ENCODE results near the gene PIP5KL1.

PIP5KL1 gene

GRCh38 chr9:127915325-127915752, 15.2 kb downstream of the PIP5KL1 start:
- H3K4me3 ChIP-seq (ENCODE audit: low read length), result no peak overlapping the region
- H3K4me2 ChIP-seq (ENCODE audit: low read length), result peak overlapping the region; percentile 100
- no peaks in the 10 kb centered on the region for H3K27me3 ChIP-seq (ENCODE audit: control insufficient read depth, insufficient read depth, low read length)
- H3K4me1 ChIP-seq (ENCODE audit: control insufficient read depth, insufficient read depth, low read length), result peaks cover 51% of the 10 kb centered on the region
- no peak overlapping the region for H3K9ac ChIP-seq (ENCODE audit: low read depth, low read length)
- H3K9me3 ChIP-seq (replicated peaks; ENCODE audit: low read length), result no peaks in the 10 kb centered on the region
- H3K36me3 ChIP-seq (ENCODE audit: insufficient read depth, low read length), result peaks cover 17% of the 10 kb centered on the region

GRCh38 chr9:127913682-127914081, 16.9 kb downstream of the PIP5KL1 start:
- Histone ChIP-seq H3K9me3 (replicated peaks; ENCODE audit: low read length) (no peaks in the 10 kb centered on the region), H3K4me2 (ENCODE audit: low read length) (no peak overlapping the region), H3K36me3 (ENCODE audit: insufficient read depth, low read length) (peaks cover 24% of the 10 kb centered on the region), H3K4me1 (ENCODE audit: control insufficient read depth, insufficient read depth, low read length) (peaks cover 35% of the 10 kb centered on the region), H3K9ac (ENCODE audit: low read depth, low read length) (no peak overlapping the region), H3K4me3 (ENCODE audit: low read length) (no peak overlapping the region), H3K27me3 (ENCODE audit: control insufficient read depth, insufficient read depth, low read length) (no peaks in the 10 kb centered on the region)

- peaks cover 27% of the 10 kb centered on the region for H3K4me1 ChIP-seq (ENCODE audit: control insufficient read depth, insufficient read depth, low read length)
- no peaks in the 10 kb centered on the region for H3K9me3 ChIP-seq (replicated peaks; ENCODE audit: low read length)
- no peak overlapping the region for H3K4me3 ChIP-seq (ENCODE audit: low read length)
- H3K36me3 ChIP-seq (ENCODE audit: insufficient read depth, low read length), result peaks cover 24% of the 10 kb centered on the region
- no peak overlapping the region for H3K9ac ChIP-seq (ENCODE audit: low read depth, low read length)
- no peak overlapping the region for H3K4me2 ChIP-seq (ENCODE audit: low read length)
- no peaks in the 10 kb centered on the region for H3K27me3 ChIP-seq (ENCODE audit: control insufficient read depth, insufficient read depth, low read length)
These were observed 17.7 kb downstream of the PIP5KL1 start for GRCh38 chr9:127912882-127913281.

GRCh38 chr9:127912296-127912695, 18.3 kb downstream of the PIP5KL1 start:
- Histone ChIP-seq H3K36me3 (ENCODE audit: insufficient read depth, low read length) (peaks cover 24% of the 10 kb centered on the region), H3K4me1 (ENCODE audit: control insufficient read depth, insufficient read depth, low read length) (peaks cover 23% of the 10 kb centered on the region), H3K9ac (ENCODE audit: low read depth, low read length) (no peak overlapping the region), H3K4me2 (ENCODE audit: low read length) (no peak overlapping the region), H3K27me3 (ENCODE audit: control insufficient read depth, insufficient read depth, low read length) (no peaks in the 10 kb centered on the region), H3K9me3 (replicated peaks; ENCODE audit: low read length) (no peaks in the 10 kb centered on the region), H3K4me3 (ENCODE audit: low read length) (no peak overlapping the region)

- Histone ChIP-seq H3K4me1 (ENCODE audit: control insufficient read depth, insufficient read depth, low read length) (peaks cover 24% of the 10 kb centered on the region), H3K4me2 (ENCODE audit: low read length) (no peak overlapping the region), H3K9ac (ENCODE audit: low read depth, low read length) (no peak overlapping the region), H3K27me3 (ENCODE audit: control insufficient read depth, insufficient read depth, low read length) (no peaks in the 10 kb centered on the region), H3K9me3 (replicated peaks; ENCODE audit: low read length) (no peaks in the 10 kb centered on the region), H3K4me3 (ENCODE audit: low read length) (no peak overlapping the region), H3K36me3 (ENCODE audit: insufficient read depth, low read length) (peaks cover 24% of the 10 kb centered on the region)
These were observed 19.9 kb downstream of the PIP5KL1 start for GRCh38 chr9:127910613-127911205.

GRCh38 chr9:127909839-127910273, 20.7 kb downstream of the PIP5KL1 start:
- peaks cover 15% of the 10 kb centered on the region for H3K4me1 ChIP-seq (ENCODE audit: control insufficient read depth, insufficient read depth, low read length)
- H3K27me3 ChIP-seq (ENCODE audit: control insufficient read depth, insufficient read depth, low read length), result no peaks in the 10 kb centered on the region
- no peak overlapping the region for H3K4me3 ChIP-seq (ENCODE audit: low read length)
- H3K9me3 ChIP-seq (replicated peaks; ENCODE audit: low read length), result no peaks in the 10 kb centered on the region
- H3K9ac ChIP-seq (ENCODE audit: low read depth, low read length), result no peak overlapping the region
- H3K36me3 ChIP-seq (ENCODE audit: insufficient read depth, low read length), result peaks cover 24% of the 10 kb centered on the region
- H3K4me2 ChIP-seq (ENCODE audit: low read length), result no peak overlapping the region

- Histone ChIP-seq H3K4me1 (ENCODE audit: control insufficient read depth, insufficient read depth, low read length) (peaks cover 23% of the 10 kb centered on the region), H3K9me3 (replicated peaks; ENCODE audit: low read length) (no peaks in the 10 kb centered on the region), H3K27me3 (ENCODE audit: control insufficient read depth, insufficient read depth, low read length) (no peaks in the 10 kb centered on the region), H3K36me3 (ENCODE audit: insufficient read depth, low read length) (peaks cover 24% of the 10 kb centered on the region), H3K9ac (ENCODE audit: low read depth, low read length) (no peak overlapping the region), H3K4me2 (ENCODE audit: low read length) (no peak overlapping the region), H3K4me3 (ENCODE audit: low read length) (no peak overlapping the region)
These were observed 22.0 kb downstream of the PIP5KL1 start for GRCh38 chr9:127908660-127908926.

GRCh38 chr9:127907867-127908659, 22.5 kb downstream of the PIP5KL1 start:
- Histone ChIP-seq H3K4me3 (ENCODE audit: low read length) (no peak overlapping the region), H3K9ac (ENCODE audit: low read depth, low read length) (no peak overlapping the region), H3K4me2 (ENCODE audit: low read length) (no peak overlapping the region), H3K36me3 (ENCODE audit: insufficient read depth, low read length) (peaks cover 24% of the 10 kb centered on the region), H3K4me1 (ENCODE audit: control insufficient read depth, insufficient read depth, low read length) (peaks cover 29% of the 10 kb centered on the region), H3K27me3 (ENCODE audit: control insufficient read depth, insufficient read depth, low read length) (no peaks in the 10 kb centered on the region), H3K9me3 (replicated peaks; ENCODE audit: low read length) (no peaks in the 10 kb centered on the region)

GRCh38 chr9:127905788-127906191, 24.8 kb downstream of the PIP5KL1 start:
- Histone ChIP-seq H3K9ac (ENCODE audit: low read depth, low read length) (no peak overlapping the region), H3K4me3 (ENCODE audit: low read length) (no peak overlapping the region), H3K27me3 (ENCODE audit: control insufficient read depth, insufficient read depth, low read length) (no peaks in the 10 kb centered on the region), H3K4me1 (ENCODE audit: control insufficient read depth, insufficient read depth, low read length) (peaks cover 32% of the 10 kb centered on the region), H3K4me2 (ENCODE audit: low read length) (no peak overlapping the region), H3K36me3 (ENCODE audit: insufficient read depth, low read length) (peaks cover 7% of the 10 kb centered on the region), H3K9me3 (replicated peaks; ENCODE audit: low read length) (no peaks in the 10 kb centered on the region)

GRCh38 chr9:127905004-127905728, 25.4 kb downstream of the PIP5KL1 start:
- H3K4me1 ChIP-seq (ENCODE audit: control insufficient read depth, insufficient read depth, low read length), result peaks cover 32% of the 10 kb centered on the region
- no peak overlapping the region for H3K4me3 ChIP-seq (ENCODE audit: low read length)
- peaks cover 5% of the 10 kb centered on the region for H3K36me3 ChIP-seq (ENCODE audit: insufficient read depth, low read length)
- H3K4me2 ChIP-seq (ENCODE audit: low read length), result no peak overlapping the region
- H3K27me3 ChIP-seq (ENCODE audit: control insufficient read depth, insufficient read depth, low read length), result no peaks in the 10 kb centered on the region
- H3K9ac ChIP-seq (ENCODE audit: low read depth, low read length), result no peak overlapping the region
- no peaks in the 10 kb centered on the region for H3K9me3 ChIP-seq (replicated peaks; ENCODE audit: low read length)

- no peak overlapping the region for H3K9ac ChIP-seq (ENCODE audit: low read depth, low read length)
- no peaks in the 10 kb centered on the region for H3K9me3 ChIP-seq (replicated peaks; ENCODE audit: low read length)
- H3K4me1 ChIP-seq (ENCODE audit: control insufficient read depth, insufficient read depth, low read length), result peaks cover 38% of the 10 kb centered on the region
These were observed 26.0 kb downstream of the PIP5KL1 start for GRCh38 chr9:127904561-127905003.

More at GRCh38 chr9:127904561-127905003, 26.0 kb downstream of the PIP5KL1 start:
- peaks cover 1% of the 10 kb centered on the region for H3K36me3 ChIP-seq (ENCODE audit: insufficient read depth, low read length)
- no peak overlapping the region for H3K4me2 ChIP-seq (ENCODE audit: low read length)
- H3K4me3 ChIP-seq (ENCODE audit: low read length), result no peak overlapping the region
- no peaks in the 10 kb centered on the region for H3K27me3 ChIP-seq (ENCODE audit: control insufficient read depth, insufficient read depth, low read length)

Measured in skeletal muscle satellite cell (primary cell).